Type B pancreatic cell (in vitro differentiated cells): ENCODE measurements around the gene TMBIM6. TPM values are rescaled to one million over a fixed set of nuclear protein-coding genes. Genes with fewer than 3 reads are reported as not detected.

Experiments
- DNase-seq: peaks from one replicate; pipeline ENCODE4 v3.0.0; 2021; ENCODE audit warnings: mixed read lengths; ENCODE audit not compliant: unreplicated experiment; ENCODE audit errors: extremely low spot score
- H3K27ac Mint-ChIP-seq: 2 replicates; pipeline ENCODE4 v1.8.0; 2021; ENCODE audit warnings: mild to moderate bottlenecking, mixed read lengths
- H3K27me3 Mint-ChIP-seq: 2 replicates; pipeline ENCODE4 v1.8.0; 2021; ENCODE audit warnings: mixed read lengths
- H3K36me3 Mint-ChIP-seq: 2 replicates; pipeline ENCODE4 v1.8.0; 2021; ENCODE audit warnings: mixed read lengths
- H3K4me1 Mint-ChIP-seq: one replicate; pipeline ENCODE4 v1.8.0; 2021; ENCODE audit warnings: mixed read lengths; ENCODE audit not compliant: unreplicated experiment
- H3K4me3 Mint-ChIP-seq: 2 replicates; pipeline ENCODE4 v1.8.0; 2021; ENCODE audit warnings: mild to moderate bottlenecking, mixed read lengths
- H3K9me3 Mint-ChIP-seq: 2 replicates; pipeline ENCODE4 v1.8.0; 2021; ENCODE audit warnings: mixed read lengths
- total RNA-seq: library from RNA; stranded (reverse); gene quantifications from 2 replicates; pipeline ENCODE4 v1.2.1, GENCODE V29; 2021; ENCODE audit warnings: low replicate concordance
- TF ChIP-seq, protein P1 (sequence below): fragments of 200-600 bp; sonication (generic); conservative IDR thresholded peaks from 2 replicates; pipeline ENCODE4 v1.5.0; 2021; ENCODE audit warnings: antibody characterized with exemption, mild to moderate bottlenecking

TMBIM6 gene
- total RNA-seq, 1 donor from 2014 or later: 497 TPM

DNA sequence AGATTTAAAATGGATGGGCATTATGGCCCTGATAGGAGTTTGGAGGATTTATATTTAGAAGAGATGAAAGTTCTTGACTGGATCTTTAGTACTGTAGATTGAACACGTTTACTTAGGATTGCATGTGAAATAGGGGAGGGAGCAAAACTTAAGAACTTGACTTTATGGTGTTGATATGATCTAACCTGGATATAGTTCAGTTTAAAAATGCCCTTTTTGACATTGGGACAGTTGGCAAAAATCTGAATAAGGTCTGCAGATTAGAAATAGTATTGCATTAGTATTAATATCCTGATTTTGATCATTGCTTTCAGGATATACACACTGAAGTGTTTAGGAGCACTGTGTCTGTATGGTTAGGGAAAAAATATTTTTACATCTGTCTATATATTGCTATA, 9.6 kb downstream of the TMBIM6 start:
- Mint-ChIP-seq H3K9me3 (no peaks in the 10 kb centered on the region), H3K4me1 (peaks cover 29% of the 10 kb centered on the region)

DNA sequence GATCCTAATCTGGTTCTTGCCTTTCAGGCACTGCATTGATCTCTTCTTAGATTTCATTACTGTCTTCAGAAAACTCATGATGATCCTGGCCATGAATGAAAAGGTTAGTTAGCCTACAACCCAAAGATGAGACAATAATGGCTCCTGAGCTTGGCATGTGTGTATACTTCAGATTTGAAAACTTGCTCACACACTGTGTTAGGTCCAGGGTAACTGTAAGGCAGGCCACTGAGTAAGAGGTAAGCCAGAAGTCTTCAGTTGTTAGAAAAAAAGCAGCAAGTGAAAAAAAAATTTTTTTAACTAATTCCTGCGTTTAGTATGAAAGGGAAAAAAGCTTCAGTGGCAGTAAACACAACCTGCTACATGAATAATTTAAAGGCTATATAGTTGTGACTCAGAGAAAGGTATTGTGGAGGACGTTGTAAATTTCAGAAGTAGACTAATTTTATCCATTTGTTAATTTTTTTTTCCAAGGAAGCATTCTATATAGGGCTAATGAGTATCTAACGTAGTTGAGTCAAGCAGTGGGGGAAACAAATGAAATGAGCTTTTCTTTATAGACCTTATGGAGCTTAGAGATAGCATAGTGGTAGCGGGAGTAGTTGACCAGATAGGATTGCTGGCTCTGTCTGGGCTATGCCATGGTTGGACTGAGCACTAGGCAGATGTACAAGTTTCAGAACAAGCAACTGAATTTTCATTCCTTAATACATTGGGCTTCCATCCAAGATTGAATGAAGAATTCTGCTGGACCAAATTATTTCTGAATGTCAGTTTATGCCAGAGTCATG, 20.5 kb downstream of the TMBIM6 start:
- peaks cover 45% of the 10 kb centered on the region for H3K36me3 Mint-ChIP-seq

More for the DNA sequence above, 9.6 kb downstream of the TMBIM6 start:
- Mint-ChIP-seq H3K4me3 (no peak overlapping the region), H3K36me3 (peaks cover 16% of the 10 kb centered on the region), H3K27ac (peak overlapping the region; percentile 68), H3K27me3 (no peaks in the 10 kb centered on the region)
- no peak for DNase-seq
- TF ChIP-seq, protein P1, sequence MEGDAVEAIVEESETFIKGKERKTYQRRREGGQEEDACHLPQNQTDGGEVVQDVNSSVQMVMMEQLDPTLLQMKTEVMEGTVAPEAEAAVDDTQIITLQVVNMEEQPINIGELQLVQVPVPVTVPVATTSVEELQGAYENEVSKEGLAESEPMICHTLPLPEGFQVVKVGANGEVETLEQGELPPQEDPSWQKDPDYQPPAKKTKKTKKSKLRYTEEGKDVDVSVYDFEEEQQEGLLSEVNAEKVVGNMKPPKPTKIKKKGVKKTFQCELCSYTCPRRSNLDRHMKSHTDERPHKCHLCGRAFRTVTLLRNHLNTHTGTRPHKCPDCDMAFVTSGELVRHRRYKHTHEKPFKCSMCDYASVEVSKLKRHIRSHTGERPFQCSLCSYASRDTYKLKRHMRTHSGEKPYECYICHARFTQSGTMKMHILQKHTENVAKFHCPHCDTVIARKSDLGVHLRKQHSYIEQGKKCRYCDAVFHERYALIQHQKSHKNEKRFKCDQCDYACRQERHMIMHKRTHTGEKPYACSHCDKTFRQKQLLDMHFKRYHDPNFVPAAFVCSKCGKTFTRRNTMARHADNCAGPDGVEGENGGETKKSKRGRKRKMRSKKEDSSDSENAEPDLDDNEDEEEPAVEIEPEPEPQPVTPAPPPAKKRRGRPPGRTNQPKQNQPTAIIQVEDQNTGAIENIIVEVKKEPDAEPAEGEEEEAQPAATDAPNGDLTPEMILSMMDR: no peak

DNA sequence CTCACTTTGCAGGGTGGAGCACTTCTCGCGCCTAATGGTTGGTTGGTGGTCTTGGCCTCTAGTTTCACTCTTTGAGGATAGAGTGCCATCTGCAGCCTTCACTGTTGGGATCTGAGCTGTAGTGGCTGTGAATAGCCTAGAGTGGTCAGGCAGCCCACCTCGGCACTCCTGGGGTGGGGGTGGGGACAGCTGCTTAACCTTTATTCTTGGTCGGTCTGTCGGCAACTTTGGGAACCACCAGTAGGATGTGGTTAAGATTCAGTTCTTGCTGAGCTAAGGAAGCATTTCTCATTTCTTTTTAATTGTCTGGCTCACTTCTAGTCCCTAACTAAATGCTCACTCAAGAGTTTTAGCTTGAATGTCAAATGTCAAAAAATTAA, 21.1 kb downstream of the TMBIM6 start:
- Mint-ChIP-seq H3K4me1 (no peaks in the 10 kb centered on the region), H3K36me3 (peaks cover 41% of the 10 kb centered on the region), H3K27me3 (peaks cover under 1% of the 10 kb centered on the region), H3K27ac (no peak overlapping the region), H3K9me3 (no peaks in the 10 kb centered on the region), H3K4me3 (no peak overlapping the region)
- no peak for DNase-seq
- TF ChIP-seq, protein P1: no peak

More for the DNA sequence above, 20.5 kb downstream of the TMBIM6 start:
- H3K4me3 Mint-ChIP-seq: no peak overlapping the region
- H3K9me3 Mint-ChIP-seq: no peaks in the 10 kb centered on the region
- H3K27ac Mint-ChIP-seq: no peak overlapping the region
- TF ChIP-seq, protein P1: no peak
- no peaks in the 10 kb centered on the region for H3K4me1 Mint-ChIP-seq
- no peaks in the 10 kb centered on the region for H3K27me3 Mint-ChIP-seq
- DNase-seq: no peak

DNA sequence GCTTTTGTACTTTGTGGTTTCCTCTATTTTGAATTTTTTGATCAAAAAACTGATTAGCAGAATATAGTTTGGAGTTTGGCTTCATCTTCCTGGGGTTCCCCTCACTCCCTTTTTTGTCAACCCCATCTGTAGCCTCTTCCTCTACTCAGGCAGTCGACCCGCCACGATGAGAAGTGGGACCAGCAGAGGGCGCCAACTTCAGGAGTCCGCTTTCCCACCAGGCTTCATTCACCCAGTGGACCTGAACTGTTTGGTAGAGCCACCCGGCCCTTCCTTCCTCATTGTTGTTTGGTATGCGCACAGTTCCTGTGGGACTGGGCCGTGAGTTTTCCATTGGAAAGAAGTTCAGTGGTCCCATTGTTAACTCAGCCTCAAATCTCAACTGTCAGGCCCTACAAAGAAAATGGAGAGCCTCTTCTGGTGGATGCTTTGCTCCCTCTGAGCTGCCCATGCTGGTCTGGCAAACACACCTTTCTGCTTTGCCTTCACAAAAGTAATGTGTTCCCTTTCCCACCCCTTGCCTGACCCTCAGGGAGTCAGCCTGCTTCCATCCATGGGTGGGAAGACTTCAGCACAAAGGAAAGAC, 21.7 kb downstream of the TMBIM6 start:
- peaks cover 4% of the 10 kb centered on the region for H3K27me3 Mint-ChIP-seq

DNA sequence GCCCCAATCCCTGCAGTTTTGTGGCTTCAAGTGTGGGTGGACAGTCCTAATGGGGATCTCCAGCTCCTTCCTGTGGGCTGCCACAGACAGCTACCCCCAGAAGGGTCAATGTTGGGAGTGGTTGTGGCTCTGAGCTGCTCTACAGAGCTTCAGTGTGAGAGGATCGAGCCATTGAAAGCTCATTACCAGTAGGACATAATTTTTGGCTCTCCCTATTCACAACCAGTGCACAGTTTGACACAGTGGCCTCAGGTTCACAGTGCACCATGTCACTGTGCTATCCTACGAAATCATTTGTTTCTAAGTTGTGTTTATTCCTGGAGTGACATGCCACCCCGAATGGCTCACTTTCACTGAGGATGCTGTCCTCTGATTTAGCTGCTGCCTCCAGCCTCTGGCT, 22.8 kb downstream of the TMBIM6 start:
- TF ChIP-seq, protein P1: no peak
- H3K9me3 Mint-ChIP-seq: no peaks in the 10 kb centered on the region
- no peak overlapping the region for H3K27ac Mint-ChIP-seq
- peaks cover 25% of the 10 kb centered on the region for H3K36me3 Mint-ChIP-seq
- DNase-seq: no peak
- H3K4me1 Mint-ChIP-seq: no peaks in the 10 kb centered on the region
- H3K27me3 Mint-ChIP-seq: peaks cover 4% of the 10 kb centered on the region
- H3K4me3 Mint-ChIP-seq: no peak overlapping the region

More for the DNA sequence above, 21.7 kb downstream of the TMBIM6 start:
- Mint-ChIP-seq H3K4me1 (no peaks in the 10 kb centered on the region), H3K9me3 (no peaks in the 10 kb centered on the region), H3K4me3 (no peak overlapping the region), H3K36me3 (peaks cover 35% of the 10 kb centered on the region), H3K27ac (no peak overlapping the region)
- DNase-seq: peak; percentile 74
- TF ChIP-seq, protein P1: peak; percentile 82
